Limb (tissue), 2 donors: ENCODE data around the gene GJA8.
"Not testable (repeated sequence)": the region's sequence is repeated elsewhere in the genome, so short reads cannot be mapped to it uniquely, and the experiment has no call there.

Experiments
- DNase-seq, 2 donors: peaks; one replicate each; pipeline ENCODE4 v3.0.0-alpha.2; 2016; ENCODE audit errors: extremely low spot score in 2 of 2

Gene GJA8

DNA sequence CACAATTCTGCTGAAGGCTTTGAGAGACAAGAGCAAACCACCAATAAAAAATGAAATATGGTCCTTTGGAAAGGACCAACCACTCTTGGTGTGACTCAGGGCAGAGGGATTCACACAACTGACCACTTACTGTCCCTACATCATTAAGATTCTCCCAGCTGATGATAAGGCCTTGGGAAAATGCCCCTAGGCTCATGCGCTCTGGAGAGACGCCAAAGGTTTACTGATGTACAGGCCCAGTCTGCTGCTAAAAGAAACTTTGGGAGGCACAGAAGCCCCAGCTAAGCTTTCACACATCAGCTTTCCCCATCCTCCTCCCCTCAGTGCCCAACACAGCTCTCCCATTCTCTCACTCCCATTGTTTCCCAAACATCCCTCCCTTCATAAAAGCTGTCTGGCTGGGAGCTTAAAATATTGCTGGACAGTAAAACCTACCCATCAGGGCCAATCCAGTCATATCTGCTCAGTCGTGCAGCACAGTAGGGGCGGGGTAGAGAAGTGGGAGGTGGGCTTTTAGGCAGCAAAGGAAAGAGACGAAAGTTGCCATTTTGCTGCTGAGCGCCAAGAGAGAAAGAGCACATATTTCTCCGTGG lies at the start of gene GJA8:
Gene GJA8 (plus strand): TSS at position 543 of the 593 bp plus-strand sequence. CDS start 5,161 bp downstream, outside the sequence.
- no peak for DNase-seq

GRCh38 chr1:147853391-147853790 lies 49.2 kb upstream of the GJA8 start:
- no peak for DNase-seq

GRCh38 chr1:147854989-147855388 lies 47.6 kb upstream of the GJA8 start:
- not testable (repeated sequence) for DNase-seq

GRCh38 chr1:147855996-147856395 lies 46.6 kb upstream of the GJA8 start:
- DNase-seq, result not testable (repeated sequence)

DNA sequence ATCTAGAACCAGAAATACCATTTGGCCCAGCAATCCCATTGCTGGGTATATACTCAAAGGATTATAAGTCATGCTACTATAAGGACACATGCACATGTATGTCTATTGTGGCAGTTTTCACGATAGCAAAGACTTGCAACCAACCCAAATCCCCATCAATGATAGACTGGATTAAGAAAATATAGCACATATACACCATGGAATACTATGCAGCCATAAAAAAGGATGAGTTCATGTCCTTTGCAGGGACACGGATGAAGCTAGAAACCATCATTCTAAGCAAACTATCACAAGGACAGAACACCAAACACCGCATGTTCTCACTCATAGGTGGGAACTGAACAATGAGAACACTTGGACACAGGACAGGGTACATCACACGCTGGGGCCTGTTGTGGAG lies 35.4 kb upstream of the GJA8 start:
- not testable (repeated sequence) for DNase-seq

DNA sequence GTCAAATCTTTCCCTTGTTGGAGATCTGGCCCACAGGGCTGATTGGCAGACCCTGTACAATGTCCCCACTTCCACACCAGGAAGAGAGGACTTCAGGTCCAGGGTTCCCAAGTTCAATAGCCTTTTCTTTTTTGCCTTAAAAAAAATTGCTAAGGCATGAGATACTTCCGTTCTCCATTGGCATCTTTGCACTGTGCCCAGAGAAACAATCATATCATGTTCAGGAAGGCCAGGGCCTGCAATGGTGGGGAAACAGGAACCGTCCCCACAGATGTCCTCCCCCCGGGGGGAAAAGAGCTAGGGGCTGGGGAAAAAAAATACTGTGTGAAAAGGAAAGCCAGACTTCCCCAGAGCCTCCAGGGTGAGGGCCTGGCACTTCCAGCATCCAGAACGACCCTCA lies 24.6 kb upstream of the GJA8 start:
- DNase-seq, result no peak

DNA sequence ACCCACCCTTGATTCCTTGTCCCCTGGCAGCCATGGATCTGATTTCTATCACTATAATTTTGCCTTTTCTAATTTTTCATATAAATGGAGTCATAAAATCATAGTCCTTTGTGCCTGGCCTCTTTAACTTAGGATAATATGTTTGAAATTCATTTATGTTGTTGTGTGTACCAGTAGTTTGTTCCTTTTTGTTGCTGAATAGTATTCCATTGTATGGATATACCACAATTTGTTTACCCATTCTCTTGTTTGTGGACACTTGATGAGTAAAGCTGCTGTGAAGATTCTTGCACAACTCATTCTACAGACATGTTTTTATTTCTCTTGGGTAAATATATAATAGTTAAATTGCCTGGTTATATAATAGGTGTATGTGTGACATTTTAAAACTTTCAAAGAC lies 22.7 kb upstream of the GJA8 start:
- no peak for DNase-seq

DNA sequence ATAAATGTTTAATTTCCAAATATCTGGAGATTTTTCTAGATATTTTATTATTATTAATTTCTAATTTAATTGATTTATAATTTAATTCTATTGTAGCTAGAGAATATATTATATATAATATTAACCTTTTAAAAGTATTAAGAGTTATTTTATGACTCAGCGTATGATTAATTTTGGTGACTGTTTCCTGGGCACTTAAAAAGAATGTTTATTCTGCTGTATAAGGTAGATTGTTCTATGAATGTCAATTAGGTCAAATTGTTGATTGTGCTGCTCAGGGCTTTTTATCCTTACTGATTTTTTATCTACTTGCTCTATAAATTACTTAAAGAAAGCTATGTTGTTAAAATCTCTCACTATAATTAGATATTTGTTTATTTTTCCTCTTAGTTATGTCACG lies 20.1 kb upstream of the GJA8 start:
- no peak for DNase-seq

- peak; percentile 49 to 87 for DNase-seq
Observed at GRCh38 chr1:147890177-147890790, 12.3 kb upstream of the GJA8 start.

DNA sequence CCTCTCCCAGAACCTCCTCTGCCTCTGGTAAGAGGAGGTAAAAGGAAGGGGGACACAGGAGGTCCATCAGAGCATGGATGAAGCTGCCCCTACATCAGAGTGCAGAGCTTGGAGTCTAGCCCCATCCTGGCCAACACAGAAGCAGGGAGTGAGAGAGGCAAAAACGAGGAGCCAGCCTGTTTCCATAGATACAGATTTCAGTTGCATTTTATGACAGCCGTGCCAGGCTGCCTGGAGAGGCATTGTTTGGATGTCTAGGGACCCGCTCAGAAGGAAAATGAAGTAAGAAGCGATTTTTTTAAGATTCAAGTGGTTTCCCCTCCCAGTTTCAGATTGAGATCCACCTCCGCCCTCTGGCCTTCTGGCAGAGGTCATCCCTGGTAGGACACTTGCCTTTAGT lies 11.5 kb upstream of the GJA8 start:
- no peak for DNase-seq

DNA sequence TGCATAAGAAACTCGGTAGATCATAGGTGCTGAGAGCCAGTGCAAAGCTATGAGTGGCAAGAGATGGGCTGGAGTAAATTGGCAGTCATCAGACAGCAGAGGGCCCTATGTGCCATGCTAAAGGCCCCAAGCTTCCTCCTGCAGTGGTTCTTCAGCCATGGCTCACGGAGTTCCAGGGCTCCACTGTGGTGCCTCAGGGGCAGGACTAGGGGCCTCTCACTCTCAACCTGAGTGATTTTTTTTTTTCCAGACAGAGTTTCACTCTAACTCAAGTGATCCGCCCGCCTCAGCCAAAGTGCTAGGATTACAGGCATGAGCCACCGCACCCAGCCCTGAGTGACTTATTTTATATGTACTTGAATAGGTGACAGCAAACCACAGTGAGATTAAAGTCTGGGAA lies 10.4 kb upstream of the GJA8 start:
- DNase-seq, result no peak

DNA sequence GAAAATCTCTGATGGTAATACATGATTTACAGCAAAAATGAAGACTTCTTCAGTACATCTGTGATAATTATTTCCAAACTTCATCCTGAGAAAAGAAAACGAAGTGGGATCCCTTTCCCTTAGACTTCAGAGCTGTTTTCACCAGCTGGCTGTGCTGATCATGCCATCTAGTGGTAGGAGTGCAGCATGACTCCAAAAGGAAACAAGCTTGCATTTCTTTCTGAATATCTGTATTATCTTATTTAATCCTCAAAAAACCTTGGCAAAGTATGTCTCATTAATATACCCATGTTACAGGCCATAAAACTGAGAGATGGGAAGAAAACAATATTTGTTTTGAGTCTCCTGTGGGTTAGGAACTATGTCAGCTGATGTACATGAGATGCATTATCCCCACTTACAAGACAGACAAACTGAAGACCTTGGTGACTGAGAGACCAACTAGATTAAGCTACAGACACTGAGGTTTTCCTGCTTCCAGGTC lies 9.8 kb upstream of the GJA8 start:
- peak in 1 of 2 donors; percentile 82 for DNase-seq

GRCh38 chr1:147895123-147895522 lies 7.5 kb upstream of the GJA8 start:
- no peak for DNase-seq

- DNase-seq, result no peak
Observed at GRCh38 chr1:147897029-147897752, 5.4 kb upstream of the GJA8 start.

DNA sequence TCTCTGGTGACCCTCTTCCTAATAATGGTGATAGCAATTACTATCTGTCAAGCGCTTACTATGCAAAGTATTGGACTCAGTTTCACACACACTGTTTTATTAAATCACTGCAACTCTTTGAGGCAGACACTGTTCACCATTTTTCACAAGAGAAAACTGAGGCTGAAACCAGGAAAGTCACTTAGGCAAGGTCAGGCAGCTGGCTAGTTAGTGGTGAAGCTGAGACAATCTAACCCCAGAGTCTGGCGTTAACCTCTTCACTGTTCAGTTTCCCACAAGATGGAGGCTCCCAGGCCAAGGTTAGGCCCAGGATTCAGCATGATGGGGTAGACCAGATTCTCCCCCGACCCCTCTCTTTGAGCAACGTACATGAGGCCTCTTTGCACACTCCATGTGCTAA lies 4.8 kb upstream of the GJA8 start:
- DNase-seq, result no peak

GRCh38 chr1:147904726-147905125 lies 2.1 kb downstream of the GJA8 start:
- DNase-seq, result no peak

DNA sequence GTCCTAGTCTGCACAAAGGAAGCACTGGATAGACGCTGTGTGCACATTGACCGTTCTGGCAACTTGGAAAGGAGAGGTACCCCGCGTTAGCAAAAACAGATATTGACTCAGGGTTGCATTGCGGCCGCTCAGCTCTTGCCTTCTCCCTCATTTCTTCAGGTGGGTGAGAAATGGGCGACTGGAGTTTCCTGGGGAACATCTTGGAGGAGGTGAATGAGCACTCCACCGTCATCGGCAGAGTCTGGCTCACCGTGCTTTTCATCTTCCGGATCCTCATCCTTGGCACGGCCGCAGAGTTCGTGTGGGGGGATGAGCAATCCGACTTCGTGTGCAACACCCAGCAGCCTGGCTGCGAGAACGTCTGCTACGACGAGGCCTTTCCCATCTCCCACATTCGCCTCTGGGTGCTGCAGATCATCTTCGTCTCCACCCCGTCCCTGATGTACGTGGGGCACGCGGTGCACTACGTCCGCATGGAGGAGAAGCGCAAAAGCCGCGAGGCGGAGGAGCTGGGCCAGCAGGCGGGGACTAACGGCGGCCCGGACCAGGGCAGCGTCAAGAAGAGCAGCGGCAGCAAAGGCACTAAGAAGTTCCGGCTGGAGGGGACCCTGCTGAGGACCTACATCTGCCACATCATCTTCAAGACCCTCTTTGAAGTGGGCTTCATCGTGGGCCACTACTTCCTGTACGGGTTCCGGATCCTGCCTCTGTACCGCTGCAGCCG lies 5.4 kb downstream of the GJA8 start:
- DNase-seq, result no peak

DNA sequence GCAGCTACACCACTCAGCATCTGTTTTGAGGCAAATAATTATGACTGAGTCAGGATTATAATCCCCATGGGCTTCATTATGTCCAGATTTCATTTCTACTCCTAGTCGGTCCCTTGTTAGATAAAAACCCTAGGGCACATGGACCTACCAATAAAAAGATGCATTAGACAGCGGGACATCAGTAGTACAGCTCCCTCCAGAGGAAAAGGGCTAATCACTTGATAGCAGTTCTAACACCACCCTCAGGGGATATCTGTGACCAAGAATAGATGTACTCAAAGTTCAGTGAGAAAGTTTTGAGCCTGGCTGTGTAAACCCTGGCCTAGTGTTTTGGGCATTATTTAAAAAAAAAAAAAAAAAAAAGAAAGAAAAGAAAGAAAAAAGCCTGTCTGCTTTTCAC lies 10.0 kb downstream of the GJA8 start:
- no peak for DNase-seq

- DNase-seq, result no peak
Observed at GRCh38 chr1:147913362-147913942, 10.9 kb downstream of the GJA8 start.

DNA sequence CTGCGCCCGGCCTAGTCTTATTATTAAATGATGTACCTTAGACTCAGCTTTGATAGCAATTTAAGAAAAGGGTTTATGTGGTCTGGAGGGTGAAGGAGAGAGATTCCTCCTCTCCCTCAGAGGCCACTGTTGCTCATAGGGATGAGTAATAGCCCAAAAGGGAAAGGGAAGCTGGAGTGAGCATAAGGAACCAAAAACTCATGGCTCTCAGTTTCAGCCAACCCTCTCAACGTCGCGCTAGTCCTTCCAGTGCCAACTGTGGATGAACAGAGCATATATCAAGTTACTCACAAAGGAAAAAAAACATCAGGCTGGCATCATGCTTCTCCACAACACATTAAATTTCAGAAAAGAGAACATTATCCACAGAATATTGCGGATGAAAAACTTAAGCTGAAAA lies 17.3 kb downstream of the GJA8 start:
- no peak for DNase-seq

DNA sequence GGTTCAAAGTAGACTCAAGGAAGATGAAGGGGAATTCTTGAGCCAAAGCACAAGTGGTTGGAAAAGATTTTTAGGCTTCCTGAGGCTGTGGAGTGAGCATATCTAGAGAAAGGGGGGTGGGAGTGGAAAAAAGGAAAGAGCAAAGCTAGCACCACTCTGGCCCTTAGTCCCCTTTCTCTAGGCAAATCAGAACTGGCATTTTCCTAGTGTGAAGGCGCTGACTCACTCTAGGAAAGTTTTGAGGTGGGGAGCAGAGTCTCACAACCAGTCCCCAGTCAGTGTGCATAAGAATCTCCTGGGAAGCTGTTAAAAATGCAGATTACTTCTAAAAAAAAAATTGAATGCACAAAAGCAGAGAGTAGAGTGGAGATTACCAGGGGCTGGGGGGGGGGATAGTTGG lies 22.2 kb downstream of the GJA8 start:
- no peak for DNase-seq

DNA sequence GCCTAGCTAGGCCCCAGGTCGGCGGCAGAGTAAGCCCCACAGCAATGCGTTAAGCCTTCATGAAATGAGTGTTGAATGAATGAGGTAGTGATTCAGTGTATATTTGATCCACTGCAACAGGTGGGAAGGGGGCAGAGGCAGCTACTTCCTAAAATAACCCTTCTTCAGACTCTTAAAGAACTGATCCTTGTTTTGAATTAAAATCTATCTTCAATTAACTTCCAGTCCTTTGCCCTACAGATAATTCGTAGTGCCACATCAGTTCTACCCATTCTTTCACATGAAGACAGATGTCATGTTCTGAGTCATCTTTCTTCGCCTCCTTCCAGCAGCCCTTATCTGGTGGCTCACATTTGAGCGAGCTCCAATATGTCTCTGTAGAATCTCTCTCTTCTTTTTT lies 24.6 kb downstream of the GJA8 start:
- not testable (repeated sequence) for DNase-seq
